ENCODE data around the gene RASA3.

The RASA3 gene

DNA sequence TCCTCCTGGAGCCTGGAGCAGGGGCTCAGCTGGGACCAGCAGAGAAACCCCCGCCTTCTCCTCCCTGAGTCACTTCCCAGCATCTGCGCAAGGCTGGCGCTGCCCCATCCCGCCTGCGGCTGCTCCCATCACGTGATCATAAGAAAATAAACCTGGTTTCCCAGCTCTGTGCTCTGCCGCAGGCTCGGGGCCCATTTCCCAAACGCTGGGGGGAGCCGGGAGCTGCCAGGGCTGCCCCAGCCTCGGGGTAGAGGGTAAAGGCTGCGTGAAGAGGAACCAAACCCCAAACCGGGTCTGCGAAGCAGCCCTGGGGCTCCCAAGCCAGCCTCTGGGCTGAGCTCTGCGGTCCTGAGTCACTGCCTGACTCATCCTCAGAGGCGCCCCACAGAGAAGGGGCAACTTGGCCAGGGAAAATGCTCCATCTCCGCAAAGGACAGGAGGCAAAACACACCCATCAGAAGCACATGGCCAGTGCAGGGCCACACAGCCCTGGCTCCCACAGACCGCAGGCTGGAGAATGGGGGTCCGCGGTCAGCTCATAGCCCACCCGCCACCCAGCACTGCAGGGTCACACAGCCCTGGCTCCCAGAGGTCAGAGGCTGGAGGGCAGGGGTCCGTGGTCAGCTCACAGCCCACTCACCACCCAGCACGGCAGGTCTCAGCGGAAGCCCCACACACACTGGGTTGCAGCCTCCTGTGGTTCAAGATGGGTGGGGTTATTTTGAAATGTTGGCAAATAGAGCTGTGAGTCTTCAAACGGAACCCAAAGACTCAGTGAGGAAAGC lies 67.1 kb downstream of the RASA3 start:
- no peaks in the 10 kb centered on the region for H3K9me3 ChIP-seq
- H3K27me3 ChIP-seq, result no peaks in the 10 kb centered on the region
- H3K4me3 ChIP-seq (ENCODE audit: low read depth in 1 of 2, low read length in 1 of 2), result peak overlapping the region; percentile 68 to 76
- no peaks in the 10 kb centered on the region for H3K36me3 ChIP-seq
- H3K27ac ChIP-seq, result peak overlapping the region; percentile 98
- peaks cover 68 to 73% of the 10 kb centered on the region in 2 experiments for H3K4me1 ChIP-seq (ENCODE audit: control insufficient read depth in 1 of 2, insufficient read depth in 1 of 2, low read depth in 1 of 2, low read length in 1 of 2)
- TF ChIP-seq, protein P1, sequence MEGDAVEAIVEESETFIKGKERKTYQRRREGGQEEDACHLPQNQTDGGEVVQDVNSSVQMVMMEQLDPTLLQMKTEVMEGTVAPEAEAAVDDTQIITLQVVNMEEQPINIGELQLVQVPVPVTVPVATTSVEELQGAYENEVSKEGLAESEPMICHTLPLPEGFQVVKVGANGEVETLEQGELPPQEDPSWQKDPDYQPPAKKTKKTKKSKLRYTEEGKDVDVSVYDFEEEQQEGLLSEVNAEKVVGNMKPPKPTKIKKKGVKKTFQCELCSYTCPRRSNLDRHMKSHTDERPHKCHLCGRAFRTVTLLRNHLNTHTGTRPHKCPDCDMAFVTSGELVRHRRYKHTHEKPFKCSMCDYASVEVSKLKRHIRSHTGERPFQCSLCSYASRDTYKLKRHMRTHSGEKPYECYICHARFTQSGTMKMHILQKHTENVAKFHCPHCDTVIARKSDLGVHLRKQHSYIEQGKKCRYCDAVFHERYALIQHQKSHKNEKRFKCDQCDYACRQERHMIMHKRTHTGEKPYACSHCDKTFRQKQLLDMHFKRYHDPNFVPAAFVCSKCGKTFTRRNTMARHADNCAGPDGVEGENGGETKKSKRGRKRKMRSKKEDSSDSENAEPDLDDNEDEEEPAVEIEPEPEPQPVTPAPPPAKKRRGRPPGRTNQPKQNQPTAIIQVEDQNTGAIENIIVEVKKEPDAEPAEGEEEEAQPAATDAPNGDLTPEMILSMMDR (IDR thresholded peaks at IDR 0.05), result peak; percentile 12

DNA sequence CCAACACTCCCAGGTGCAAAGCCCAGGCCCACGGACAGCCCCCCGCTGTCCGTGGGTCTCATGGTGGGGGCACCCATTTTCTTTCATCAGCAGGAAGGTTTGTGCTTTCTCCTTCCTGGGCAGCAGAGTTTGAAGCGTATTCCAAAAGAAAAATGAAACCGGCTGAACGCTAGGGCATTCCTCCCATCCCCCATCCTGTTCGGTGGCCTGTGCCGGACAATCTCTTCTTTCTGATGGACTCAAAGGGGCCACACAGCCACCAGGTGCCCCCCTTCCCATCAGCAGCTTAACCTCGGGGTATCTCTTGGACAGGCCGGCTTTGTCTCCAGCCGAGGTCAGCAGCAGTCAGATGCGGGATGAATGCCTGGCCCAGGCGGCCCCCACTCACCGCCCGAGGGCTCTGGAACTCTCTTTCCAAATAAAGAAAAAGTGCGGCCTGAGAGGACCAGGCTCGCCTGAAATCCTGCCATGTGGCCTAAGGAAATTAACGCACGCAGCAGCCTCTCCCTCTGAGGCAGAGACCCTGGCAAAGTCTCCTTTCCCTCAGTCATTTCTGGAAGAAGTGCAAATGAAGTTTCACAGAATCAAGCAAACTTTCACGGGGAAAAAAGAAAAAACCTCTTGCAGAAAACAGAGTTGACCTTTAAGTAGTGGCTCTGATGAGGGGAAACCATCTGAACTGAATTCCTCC lies 67.8 kb downstream of the RASA3 start:
- Histone ChIP-seq H3K9me3 (no peaks in the 10 kb centered on the region), H3K27ac (peak overlapping the region; percentile 98), H3K27me3 (no peaks in the 10 kb centered on the region), H3K4me1 (ENCODE audit: control insufficient read depth in 1 of 2, insufficient read depth in 1 of 2, low read depth in 1 of 2, low read length in 1 of 2) (peaks cover 68 to 76% of the 10 kb centered on the region in 2 experiments), H3K4me3 (ENCODE audit: low read depth in 1 of 2, low read length in 1 of 2) (peak overlapping the region; percentile 68 to 76), H3K36me3 (no peaks in the 10 kb centered on the region)
- TF ChIP-seq, protein P1 (IDR thresholded peaks at IDR 0.05), result no peak

DNA sequence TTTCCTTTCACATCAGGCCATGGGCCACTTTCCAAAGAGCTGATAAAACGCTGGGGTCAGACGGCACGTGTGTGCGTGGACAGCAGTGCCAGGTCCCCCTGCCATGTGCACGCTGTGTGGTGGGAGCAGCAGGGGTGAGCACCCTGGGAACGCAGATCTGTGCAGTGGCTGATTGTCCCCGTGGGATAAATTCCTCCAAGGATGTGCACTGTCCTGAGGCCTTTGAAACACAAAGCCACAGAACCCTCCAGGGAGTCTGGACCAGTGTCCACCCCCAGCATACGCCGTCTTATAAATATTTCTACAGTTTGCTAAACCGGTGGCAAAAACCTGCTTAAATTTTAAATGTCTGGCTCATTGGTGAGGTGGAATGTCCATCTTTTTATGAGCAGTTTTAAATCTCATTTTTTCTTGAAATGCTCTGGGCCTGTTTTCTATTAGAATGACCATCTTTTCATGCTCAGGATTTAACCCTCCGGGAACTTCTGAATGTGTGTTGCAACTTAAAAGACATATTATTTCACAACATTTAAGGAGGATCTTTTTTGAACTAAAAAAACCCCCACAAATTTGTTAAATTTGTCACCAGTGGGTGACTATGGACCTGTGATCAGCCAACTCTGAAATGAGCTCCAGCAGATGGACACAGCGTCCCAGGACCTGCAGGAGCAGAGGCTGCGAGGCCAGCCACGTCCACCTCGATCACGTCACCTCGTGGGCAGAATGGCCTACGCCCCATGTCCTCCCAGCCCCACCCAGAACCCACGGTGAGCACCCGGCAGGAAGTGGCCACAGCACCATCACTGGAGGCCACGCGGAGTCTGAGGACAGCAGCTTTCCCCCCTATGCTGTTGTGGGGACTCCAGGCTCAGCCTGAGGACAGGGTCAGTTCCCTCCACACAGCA lies 68.6 kb downstream of the RASA3 start:
- H3K9me3 ChIP-seq, result no peaks in the 10 kb centered on the region
- H3K27me3 ChIP-seq, result no peaks in the 10 kb centered on the region
- H3K27ac ChIP-seq, result peak overlapping the region; percentile 98
- H3K36me3 ChIP-seq, result no peaks in the 10 kb centered on the region
- peak overlapping the region; percentile 68 to 76 for H3K4me3 ChIP-seq (ENCODE audit: low read depth in 1 of 2, low read length in 1 of 2)
- TF ChIP-seq, protein P1 (IDR thresholded peaks at IDR 0.05), result peak; percentile 29
- peaks cover 71 to 77% of the 10 kb centered on the region in 2 experiments for H3K4me1 ChIP-seq (ENCODE audit: control insufficient read depth in 1 of 2, insufficient read depth in 1 of 2, low read depth in 1 of 2, low read length in 1 of 2)

DNA sequence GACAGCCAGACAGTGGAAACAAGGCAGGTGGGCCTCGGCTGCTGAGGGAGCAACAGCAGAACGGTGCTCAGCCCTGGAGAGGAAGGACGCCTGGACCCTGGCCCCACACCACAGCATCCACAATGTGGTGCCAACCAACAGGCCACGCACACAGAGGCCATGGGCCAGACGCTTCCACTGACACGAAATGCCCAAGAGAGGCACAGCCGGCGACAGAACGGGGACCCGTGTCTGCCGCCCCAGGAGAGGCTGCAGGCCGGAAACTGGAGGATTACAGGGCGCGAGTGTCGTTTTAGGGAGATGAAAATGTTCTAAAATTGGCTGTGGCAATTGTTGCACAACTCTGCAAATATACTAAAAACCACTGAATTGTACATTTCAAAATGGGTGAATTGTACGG lies 69.7 kb downstream of the RASA3 start:
- H3K4me1 ChIP-seq (ENCODE audit: control insufficient read depth in 1 of 2, insufficient read depth in 1 of 2, low read depth in 1 of 2, low read length in 1 of 2), result peaks cover 71 to 77% of the 10 kb centered on the region in 2 experiments
- TF ChIP-seq, protein P1 (IDR thresholded peaks at IDR 0.05), result no peak
- H3K27me3 ChIP-seq, result no peaks in the 10 kb centered on the region
- peak overlapping the region; percentile 10 to 76 for H3K4me3 ChIP-seq (ENCODE audit: low read depth in 1 of 2, low read length in 1 of 2)
- no peaks in the 10 kb centered on the region for H3K36me3 ChIP-seq
- H3K9me3 ChIP-seq, result no peaks in the 10 kb centered on the region
- peak overlapping the region; percentile 98 for H3K27ac ChIP-seq

DNA sequence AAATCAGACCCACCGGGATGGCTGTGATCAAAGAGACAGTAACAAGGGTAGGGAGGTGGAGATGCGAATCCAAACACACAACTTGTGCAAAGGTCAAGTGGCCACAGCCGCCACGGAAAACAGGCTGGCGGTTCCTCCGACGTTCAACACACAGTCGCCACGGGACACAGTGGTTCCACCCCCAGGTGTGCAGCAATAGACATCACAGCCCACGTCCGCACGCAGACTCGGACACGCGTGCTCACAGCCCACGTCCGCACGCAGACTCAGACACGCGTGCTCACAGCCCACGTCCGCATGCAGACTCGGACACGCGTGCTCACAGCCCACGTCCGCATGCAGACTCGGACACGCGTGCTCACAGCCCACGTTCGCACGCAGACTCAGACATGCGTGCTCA lies 70.1 kb downstream of the RASA3 start:
- Histone ChIP-seq H3K27me3 (no peaks in the 10 kb centered on the region), H3K4me3 (ENCODE audit: low read depth in 1 of 2, low read length in 1 of 2) (peak overlapping the region in 1 of 2 experiments; percentile 76), H3K27ac (peak overlapping the region; percentile 98), H3K9me3 (no peaks in the 10 kb centered on the region), H3K36me3 (no peaks in the 10 kb centered on the region), H3K4me1 (ENCODE audit: control insufficient read depth in 1 of 2, insufficient read depth in 1 of 2, low read depth in 1 of 2, low read length in 1 of 2) (peaks cover 71 to 77% of the 10 kb centered on the region in 2 experiments)
- TF ChIP-seq, protein P1 (IDR thresholded peaks at IDR 0.05), result no peak
